GM12878 (cell line): ENCODE results near the gene SMARCD1. TPM values are rescaled to one million over a fixed set of nuclear protein-coding genes. Genes with fewer than 3 reads are reported as not detected.
A peak's percentile ranks its signal among the peaks of the same experiment; 100 is the strongest.

Experiments
- ATAC-seq: fragments of 200-7000 bp; cut with Tn5 transposase; 3 replicates; pipeline ENCODE4 v1.9.1; 2020; ENCODE audit warnings: mild to moderate bottlenecking, moderate library complexity
- BruUV-seq: library from RNA; stranded (reverse); fragments of 400-500 nt; replicated peaks from 2 replicates; lab custom pipeline; 2021; lab: Mats Ljungman, UMichigan
- CTCF ChIA-PET: fragments of 300-600 bp; sonication (Branson Sonifier 250); formaldehyde crosslinking; extraction: SDS; loops from one replicate; lab custom pipeline; 2021; ENCODE audit warnings: inconsistent platforms; lab: Yijun Ruan, JAX
- POLR2A ChIA-PET: fragments of 350-600 bp; formaldehyde crosslinking; extraction: SDS; loops from one replicate; lab custom pipeline; 2021; ENCODE audit warnings: inconsistent platforms; lab: Charles Lee
- RAD21 ChIA-PET: fragments of 300-600 bp; sonication (Branson Sonifier 250); formaldehyde crosslinking; loops from one replicate; lab custom pipeline; 2023; ENCODE audit warnings: antibody characterized with exemption; ENCODE audit not compliant: unreplicated experiment; lab: Charles Lee
- SMC1A ChIA-PET: fragments of 300-600 bp; sonication (Branson Sonifier 250); formaldehyde crosslinking; loops from one replicate; lab custom pipeline; 2023; ENCODE audit not compliant: unreplicated experiment, uncharacterized antibody; lab: Charles Lee
- DNase-seq: peaks from one replicate; pipeline ENCODE4 v3.0.0-alpha.2; 2011; ENCODE audit warnings: low read depth, low spot score
- FAIRE-seq: peaks from 3 replicates; lab custom pipeline; 2011; peaks lifted over from hg19 to GRCh38; lab: Jason Lieb, UNC
- H2AFZ ChIP-seq: 2 replicates; pipeline ENCODE4 v1.6.0; 2011; ENCODE audit warnings: low read depth, low read length, control low read depth; ENCODE audit not compliant: control insufficient read depth
- H3K27ac ChIP-seq: 2 replicates; pipeline ENCODE4 v1.5.1; 2011; ENCODE audit warnings: control low read depth; ENCODE audit not compliant: control insufficient read depth, insufficient read depth
- H3K27me3 ChIP-seq, 2 experiments: replicated peaks in 1 of 2; 2 replicates each; pipeline versions ENCODE4 v1.6.0 to v1.6.1; 2011; ENCODE audit warnings: low read length in 1 of 2; ENCODE audit not compliant: control insufficient read depth in 2 of 2, insufficient read depth in 2 of 2
- H3K36me3 ChIP-seq, 2 experiments: 2 replicates each; pipeline ENCODE4 v1.5.1; 2011; ENCODE audit warnings: low read length in 1 of 2; ENCODE audit not compliant: control insufficient read depth in 2 of 2, insufficient read depth in 2 of 2
- H3K4me1 ChIP-seq: 2 replicates; pipeline ENCODE4 v1.6.1; 2011; ENCODE audit warnings: mild to moderate bottlenecking, low read length, moderate library complexity, mixed read lengths; ENCODE audit not compliant: control insufficient read depth, insufficient read depth
- H3K4me2 ChIP-seq: 2 replicates; pipeline ENCODE4 v1.6.0; 2011; ENCODE audit warnings: control low read depth; ENCODE audit not compliant: control insufficient read depth, insufficient read depth
- H3K4me3 ChIP-seq: fragments of 200-600 bp; sonication (generic); 2 replicates; pipeline ENCODE4 v1.5.1; 2016
- H3K79me2 ChIP-seq: 2 replicates; pipeline ENCODE4 v1.6.0; 2011; ENCODE audit warnings: low read length; ENCODE audit not compliant: control insufficient read depth, insufficient read depth
- H3K9ac ChIP-seq: 2 replicates; pipeline ENCODE4 v1.8.0; 2011; ENCODE audit warnings: low read length, control low read depth, mixed read lengths; ENCODE audit not compliant: control insufficient read depth, insufficient read depth
- H3K9me3 ChIP-seq: replicated peaks from 3 replicates; pipeline ENCODE4 v1.5.1; 2011; ENCODE audit warnings: mild to moderate bottlenecking, low read length; ENCODE audit not compliant: control insufficient read depth, insufficient read depth
- H4K20me1 ChIP-seq: 2 replicates; pipeline ENCODE4 v1.6.0; 2011; ENCODE audit not compliant: control insufficient read depth, insufficient read depth
- JUND ChIP-seq: IDR thresholded peaks from 2 replicates; pipeline ENCODE4 v1.6.1; 2012; ENCODE audit warnings: low read depth, mild to moderate bottlenecking, low read length, improper control_type of control experiment, moderate library complexity
- KLF5 ChIP-seq: fragments of 450-650 bp; IDR thresholded peaks from 2 replicates; pipeline ENCODE4 v1.6.1; 2014; ENCODE audit warnings: mild to moderate bottlenecking; ENCODE audit not compliant: partially characterized antibody
- MLLT1 ChIP-seq: fragments of 450-650 bp; IDR thresholded peaks from 2 replicates; pipeline ENCODE4 v1.6.1; 2016; ENCODE audit warnings: mild to moderate bottlenecking
- POLR2A ChIP-seq: IDR thresholded peaks from 2 replicates; pipeline ENCODE4 v1.6.1; 2011; ENCODE audit warnings: low read depth, mild to moderate bottlenecking, low read length
- RELB ChIP-seq: fragments of 450-650 bp; IDR thresholded peaks from 2 replicates; pipeline ENCODE4 v1.6.1; 2017; ENCODE audit warnings: low read depth, mild to moderate bottlenecking, moderate library complexity
- SPI1 ChIP-seq: IDR thresholded peaks from 2 replicates; pipeline ENCODE4 v1.6.1; 2011; ENCODE audit warnings: low read depth, mild to moderate bottlenecking, low read length, moderate library complexity, borderline replicate concordance; ENCODE audit not compliant: insufficient read depth
- SREBF1 ChIP-seq: IDR thresholded peaks from 2 replicates; pipeline ENCODE4 v1.6.1; 2012; ENCODE audit warnings: mild to moderate bottlenecking, low read length
- STAT1 ChIP-seq: fragments of 450-650 bp; conservative IDR thresholded peaks from 2 replicates; pipeline ENCODE4 v1.6.1; 2014; ENCODE audit warnings: antibody characterized with exemption, mild to moderate bottlenecking
- TBL1XR1 ChIP-seq: IDR thresholded peaks from 2 replicates; pipeline ENCODE4 v1.6.1; 2012; ENCODE audit warnings: low read depth, low read length, improper control_type of control experiment
- ZNF217 ChIP-seq: fragments of 450-650 bp; IDR thresholded peaks from 2 replicates; pipeline ENCODE4 v1.6.1; 2017; ENCODE audit warnings: antibody characterized with exemption, mild to moderate bottlenecking
- ZNF384 ChIP-seq: IDR thresholded peaks from 2 replicates; pipeline ENCODE4 v1.6.1; 2012; ENCODE audit warnings: low read depth, mild to moderate bottlenecking, low read length, improper control_type of control experiment, borderline replicate concordance
- ZNF622 ChIP-seq: fragments of 450-650 bp; IDR thresholded peaks from 2 replicates; pipeline ENCODE4 v1.6.1; 2017; ENCODE audit warnings: mild to moderate bottlenecking, inconsistent platforms
- WGBS: methylation state at CpG from one replicate; pipeline ENCODE4 v1.1.6; 2016; ENCODE audit warnings: low lambda C conversion rate; ENCODE audit not compliant: insufficient replicate concordance, insufficient coverage; ENCODE audit errors: missing lambda C conversion rate; 5-methylcytosine and 5-hydroxymethylcytosine counted together
- in situ Hi-C: fragments of 300-500 bp; cut with MboI; formaldehyde crosslinking; loops from 9 replicates; pipeline ENCODE4 v1.14.3; 2018; ENCODE audit warnings: mixed read lengths
- intact Hi-C: fragments of 100-400 bp; cut with micrococcal nuclease; formaldehyde crosslinking; loops from one replicate; pipeline ENCODE4 v1.14.2; 2022; ENCODE audit not compliant: unreplicated experiment
- polyA plus RNA-seq, 11 experiments: library from polyadenylated mRNA; depleted of rRNA in 4 of 11; unstranded in 6 of 11; stranded (reverse) in 5 of 11; fragments of >200 nt; fragmentation: Nextera tagmentation in 4 of 11; fragmentation: Illumina TruSeq in 1 of 11; extraction: Ambion mirVana in 4 of 11; extraction: Trizol in 1 of 11; gene quantifications; 1 replicate in 1 of 11; 2 replicates in 10 of 11; pipeline versions ENCODE4 v1.2.1 to v1.2.3, GENCODE V29; 2011 to 2016; ENCODE audit warnings: inconsistent platforms in 2 of 11, missing spikeins in 2 of 11, low read depth in 1 of 11
- total RNA-seq, 4 experiments: library from RNA; depleted of rRNA in 3 of 4; stranded (reverse); fragments of >200 nt in 3 of 4; fragmentation: Illumina TruSeq in 1 of 4; extraction: Trizol in 1 of 4; gene quantifications; 2 replicates each; pipeline versions ENCODE4 v1.2.1 to v1.2.3, GENCODE V29; 2013 to 2021

Gene SMARCD1
- total and polyA plus RNA-seq, 10 of the 15 experiments (the other 5 are each of a cell fraction or from before 2014, with no cell fraction given) = 1.4 to 92.4 (median 58.9) TPM

- H3K79me2 ChIP-seq = no peaks in the 10 kb centered on the region
- H3K27ac ChIP-seq = no peak overlapping the region
- DNase-seq = no peak
- no peaks in the 10 kb centered on the region for H3K4me1 ChIP-seq
- CTCF ChIA-PET = interaction anchor here (0.8 to 4.5 kb wide), 8 partner anchors 9 to 232 kb away, joined by 3 to 40 read pairs (median 4); partner anchors contain the start of gene COX14
- H3K27me3 ChIP-seq = no peaks in the 10 kb centered on the region
- in situ Hi-C loops = no loop called here
- no TSS peak for BruUV-seq
- no peak overlapping the region for H3K4me2 ChIP-seq
- POLR2A ChIA-PET = interaction anchor here (0.6 kb wide), 1 partner anchor 11 kb away, joined by 4 read pairs; no protein-coding TSS in a partner anchor
- TF ChIP-seq POLR2A (peak; percentile 59), SPI1 (peak; percentile 38; the same call in 1 of the 2 replicates), SREBF1 (no peak)
- H3K9ac ChIP-seq = no peak overlapping the region
- WGBS = 46% methylated on average over 8 of the region's 8 CpGs
- H3K4me3 ChIP-seq = no peak overlapping the region
- intact Hi-C loops = no loop called here
- H3K36me3 ChIP-seq = peaks cover 15 to 16% of the 10 kb centered on the region in 2 experiments
- RAD21 ChIA-PET = interaction anchor here (0.6 to 2.1 kb wide), 2 partner anchors 9 to 13 kb away, joined by 3 to 7 read pairs; partner anchors contain the start of gene COX14
- SMC1A ChIA-PET = interaction anchor here (0.8 to 1.5 kb wide), 4 partner anchors 7 to 15 kb away, joined by 3 to 8 read pairs (median 5); partner anchors contain the start of gene COX14
- H4K20me1 ChIP-seq = no peaks in the 10 kb centered on the region
- ATAC-seq = peak; percentile 76
- H3K9me3 ChIP-seq = no peaks in the 10 kb centered on the region
- H2AFZ ChIP-seq = no peak overlapping the region
- no peak for FAIRE-seq
These were observed 17.6 kb downstream of the SMARCD1 start for GRCh38 chr12:50102646-50103309.

GRCh38 chr12:50103351-50103750 lies 18.2 kb downstream of the SMARCD1 start:
- H3K4me2 ChIP-seq = no peak overlapping the region
- H3K4me3 ChIP-seq = no peak overlapping the region
- ChIA-PET POLR2A (no interaction called here), CTCF (interaction anchor here (0.8 to 4.5 kb wide), 5 partner anchors 9 to 233 kb away, joined by 3 to 40 read pairs (median 4); partner anchors contain the start of gene COX14), SMC1A (interaction anchor here (0.9 to 1.5 kb wide), 2 partner anchors 9 to 72 kb away, joined by 4 to 7 read pairs; partner anchors contain the start of gene COX14), RAD21 (interaction anchor here (0.6 to 2.1 kb wide), 2 partner anchors 8 to 14 kb away, joined by 3 to 7 read pairs; partner anchors contain the start of gene COX14)
- FAIRE-seq (no peak), ATAC-seq (peak; percentile 9; the same call in 2 of the 3 replicates), DNase-seq (no peak)
- no peak overlapping the region for H3K27ac ChIP-seq
- WGBS = 75% methylated on average over 2 of the region's 2 CpGs
- no TSS peak for BruUV-seq
- intact Hi-C loops (no loop called here), in situ Hi-C loops (no loop called here)
- no peaks in the 10 kb centered on the region for H3K9me3 ChIP-seq
- H3K36me3 ChIP-seq = peaks cover 12 to 15% of the 10 kb centered on the region in 2 experiments
- no peaks in the 10 kb centered on the region for H3K79me2 ChIP-seq
- H3K9ac ChIP-seq = no peak overlapping the region
- TF ChIP-seq ZNF384 (no peak), ZNF622 (no peak), JUND (no peak), TBL1XR1 (no peak), RELB (no peak), ZNF217 (no peak), KLF5 (no peak), STAT1 (no peak), SPI1 (no peak), MLLT1 (no peak), SREBF1 (no peak)
- no peak overlapping the region for H2AFZ ChIP-seq
- H4K20me1 ChIP-seq = no peaks in the 10 kb centered on the region
- no peaks in the 10 kb centered on the region for H3K4me1 ChIP-seq
- H3K27me3 ChIP-seq = no peaks in the 10 kb centered on the region
